ENCODE results near the gene ACAP3. TPM values are rescaled to one million over a fixed set of nuclear protein-coding genes. Genes with fewer than 3 reads are reported as not detected.

The ACAP3 gene
- total RNA-seq, 1 experiment from 2014 or later = 44.8 TPM

DNA sequence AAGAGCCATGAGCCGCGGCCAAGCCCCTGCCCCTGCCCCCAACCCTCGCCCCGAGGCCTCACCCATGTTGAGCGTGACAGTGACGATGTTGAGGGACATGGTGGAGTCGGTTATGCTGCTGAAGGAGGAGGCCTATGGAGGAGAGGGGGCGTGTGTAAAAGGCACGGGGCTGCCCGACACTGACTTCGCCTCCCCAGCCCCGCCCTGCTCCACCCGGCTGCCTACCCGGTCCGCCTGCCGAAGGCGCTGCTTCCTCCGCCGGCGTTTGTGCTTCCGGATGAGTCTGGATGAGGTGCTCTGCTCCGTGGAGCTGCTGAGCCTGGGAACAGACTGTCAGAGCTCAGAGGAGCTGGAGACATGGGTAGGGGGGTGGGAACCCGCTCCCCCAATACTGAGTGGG is 32.5 kb upstream of the ACAP3 start:
- Histone ChIP-seq H3K4me1 (replicated peaks) (peaks cover 20% of the 10 kb centered on the region), H3K36me3 (peaks cover 68% of the 10 kb centered on the region), H3K27ac (no peak overlapping the region), H3K27me3 (replicated peaks) (no peaks in the 10 kb centered on the region), H3K4me3 (no peak overlapping the region), H3K9me3 (replicated peaks) (no peaks in the 10 kb centered on the region)
- DNase-seq (ENCODE audit: low read depth in 1 of 2, low spot score in 2 of 2) = no peak

DNA sequence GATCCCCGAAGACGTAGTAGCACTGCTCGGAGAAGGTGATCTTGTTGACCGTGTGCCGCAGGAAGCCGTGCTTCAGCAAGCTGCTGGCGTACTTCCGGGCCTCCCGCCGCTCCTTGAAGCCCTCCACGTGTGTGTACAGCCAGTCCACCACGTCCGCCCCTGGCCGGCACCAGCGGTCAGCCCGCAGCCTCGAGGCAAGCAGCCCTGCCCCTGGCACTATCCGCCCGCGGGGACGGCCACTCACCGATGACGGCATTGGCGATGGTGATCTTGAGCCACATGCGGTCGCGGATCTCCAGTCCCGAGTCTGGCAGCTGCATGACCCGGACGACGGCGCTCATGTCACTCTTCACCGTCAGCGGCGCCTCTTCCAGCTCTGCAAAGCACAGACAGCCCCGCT is 30.5 kb upstream of the ACAP3 start:
- DNase-seq (ENCODE audit: low read depth in 1 of 2, low spot score in 2 of 2) = no peak
- H3K36me3 ChIP-seq = peaks cover 72% of the 10 kb centered on the region

DNA sequence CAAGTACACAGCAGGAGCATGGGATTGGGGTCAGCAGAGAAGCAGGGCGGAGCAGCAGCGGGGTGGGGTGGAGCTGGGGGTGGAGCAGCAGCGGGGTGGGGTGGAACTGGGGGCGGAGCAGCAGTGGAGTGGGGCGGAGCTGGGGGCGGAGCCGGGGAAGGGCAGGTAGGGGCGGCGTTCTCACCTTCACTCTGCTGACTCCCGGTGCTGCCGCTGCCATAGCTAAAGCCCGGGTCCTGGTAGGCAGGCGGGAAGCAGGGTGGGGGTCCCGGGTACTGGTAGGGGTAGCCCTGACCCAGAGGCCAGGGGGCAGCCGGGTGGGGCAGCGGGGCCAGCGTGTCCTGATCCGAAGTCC is 30.0 kb upstream of the ACAP3 start:
- Histone ChIP-seq H3K9me3 (replicated peaks) (no peaks in the 10 kb centered on the region), H3K36me3 (peaks cover 72% of the 10 kb centered on the region)
- DNase-seq (ENCODE audit: low read depth in 1 of 2, low spot score in 2 of 2) = no peak

More for the DNA sequence above, 30.5 kb upstream of the ACAP3 start:
- no peaks in the 10 kb centered on the region for H3K9me3 ChIP-seq (replicated peaks)
- H3K27me3 ChIP-seq (replicated peaks) = no peaks in the 10 kb centered on the region
- no peak overlapping the region for H3K4me3 ChIP-seq
- H3K4me1 ChIP-seq (replicated peaks) = peaks cover under 1% of the 10 kb centered on the region
- H3K27ac ChIP-seq = no peak overlapping the region

DNA sequence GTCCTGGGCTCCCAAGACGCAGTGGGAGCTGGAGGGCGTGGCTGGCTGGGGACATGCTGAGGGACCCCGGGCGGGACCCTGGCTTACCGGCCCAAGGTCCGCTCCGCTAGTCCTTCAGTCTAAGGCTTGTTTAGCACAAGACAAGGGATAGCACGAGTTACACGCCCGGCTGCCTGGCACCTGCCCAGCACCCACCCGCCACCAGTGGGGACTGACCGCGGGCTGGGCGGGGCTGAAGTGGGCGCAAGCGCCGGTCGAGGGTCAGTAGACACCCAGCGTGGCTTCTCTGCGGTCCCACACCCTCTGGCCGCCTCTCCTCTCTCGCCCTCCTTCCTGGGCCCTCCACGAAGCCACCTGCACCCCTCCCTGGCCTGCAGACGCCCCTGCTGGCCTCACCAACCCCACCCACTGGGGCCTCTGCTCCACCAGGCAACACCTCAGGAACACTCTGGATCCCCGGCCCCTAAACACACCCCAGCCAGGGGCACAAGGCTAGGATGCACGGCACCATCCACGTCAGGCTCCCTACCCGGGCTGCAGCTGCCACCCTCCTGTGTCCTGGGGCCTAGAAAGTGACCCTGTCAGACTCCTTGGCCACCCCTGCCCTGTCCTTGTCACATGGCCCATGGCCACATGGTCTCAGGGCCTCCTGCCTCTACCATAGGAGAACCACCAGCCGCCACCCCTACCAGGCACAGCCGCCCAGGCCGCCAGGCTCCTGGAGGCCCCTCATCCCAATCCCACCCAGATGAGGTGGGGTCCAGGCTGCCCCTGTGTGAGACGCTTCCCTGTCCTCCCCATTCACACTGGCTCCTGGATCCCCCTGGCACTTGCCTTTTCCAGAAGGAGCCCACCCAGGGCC is 29.4 kb upstream of the ACAP3 start:
- peaks cover 69% of the 10 kb centered on the region for H3K36me3 ChIP-seq
- DNase-seq (ENCODE audit: low read depth in 1 of 2, low spot score in 2 of 2) = no peak
- H3K27ac ChIP-seq = no peak overlapping the region
- no peaks in the 10 kb centered on the region for H3K4me1 ChIP-seq (replicated peaks)
- H3K9me3 ChIP-seq (replicated peaks) = no peaks in the 10 kb centered on the region
- no peak overlapping the region for H3K4me3 ChIP-seq
- H3K27me3 ChIP-seq (replicated peaks) = no peaks in the 10 kb centered on the region

More for the DNA sequence above, 30.0 kb upstream of the ACAP3 start:
- H3K27me3 ChIP-seq (replicated peaks) = no peaks in the 10 kb centered on the region
- H3K4me3 ChIP-seq = no peak overlapping the region
- H3K27ac ChIP-seq = no peak overlapping the region
- no peaks in the 10 kb centered on the region for H3K4me1 ChIP-seq (replicated peaks)

DNA sequence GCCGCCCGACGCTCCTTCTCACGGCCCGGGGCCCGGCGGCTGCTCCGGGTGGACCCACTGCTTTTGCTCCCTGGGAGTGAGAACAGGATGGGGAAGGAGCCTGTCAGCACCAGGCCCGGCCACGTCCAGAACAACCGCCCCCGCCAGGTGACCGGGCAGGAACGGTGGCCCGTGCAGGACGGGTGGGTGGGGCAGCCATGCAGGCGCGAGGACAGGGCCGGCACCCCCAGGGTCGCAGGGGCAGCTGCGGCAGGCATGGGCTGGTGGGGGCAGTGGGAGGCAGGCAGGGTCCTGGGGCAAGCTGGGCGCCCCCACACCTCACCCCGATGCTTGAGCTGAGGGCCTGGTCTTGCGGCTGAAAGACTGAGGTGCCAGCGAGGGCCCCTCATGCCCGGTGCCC is 28.7 kb upstream of the ACAP3 start:
- H3K27me3 ChIP-seq (replicated peaks) = no peaks in the 10 kb centered on the region
- H3K27ac ChIP-seq = no peak overlapping the region
- no peak overlapping the region for H3K4me3 ChIP-seq
- no peaks in the 10 kb centered on the region for H3K9me3 ChIP-seq (replicated peaks)
- DNase-seq (ENCODE audit: low read depth in 1 of 2, low spot score in 2 of 2) = no peak
- H3K36me3 ChIP-seq = peaks cover 62% of the 10 kb centered on the region
- H3K4me1 ChIP-seq (replicated peaks) = peaks cover 2% of the 10 kb centered on the region

DNA sequence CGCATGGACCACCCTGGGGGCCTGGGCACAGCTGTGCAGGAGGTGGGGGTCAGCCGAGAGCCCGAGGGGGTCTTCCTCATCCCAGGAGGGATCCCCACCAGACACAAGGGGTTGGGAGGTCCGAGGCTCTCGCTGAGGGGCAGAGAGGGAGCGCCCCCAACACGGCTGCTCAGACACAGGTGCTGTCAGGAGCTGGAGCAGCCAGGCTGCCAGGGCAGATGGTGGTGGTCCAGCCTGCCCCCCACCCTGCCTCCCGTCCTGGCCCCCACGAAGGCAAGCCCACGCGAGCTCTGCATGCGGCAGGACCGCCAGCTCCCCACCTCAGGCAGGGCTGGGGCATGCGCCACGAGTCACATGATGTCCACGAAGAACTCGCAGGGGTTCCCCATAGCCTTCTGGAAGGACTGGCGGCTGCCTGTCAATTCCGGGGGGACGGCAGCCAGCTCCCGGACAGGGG is 28.1 kb upstream of the ACAP3 start:
- Histone ChIP-seq H3K36me3 (peaks cover 56% of the 10 kb centered on the region), H3K27me3 (replicated peaks) (no peaks in the 10 kb centered on the region), H3K9me3 (replicated peaks) (no peaks in the 10 kb centered on the region), H3K4me1 (replicated peaks) (peaks cover 8% of the 10 kb centered on the region), H3K27ac (no peak overlapping the region), H3K4me3 (no peak overlapping the region)
- no peak for DNase-seq (ENCODE audit: low read depth in 1 of 2, low spot score in 2 of 2)

DNA sequence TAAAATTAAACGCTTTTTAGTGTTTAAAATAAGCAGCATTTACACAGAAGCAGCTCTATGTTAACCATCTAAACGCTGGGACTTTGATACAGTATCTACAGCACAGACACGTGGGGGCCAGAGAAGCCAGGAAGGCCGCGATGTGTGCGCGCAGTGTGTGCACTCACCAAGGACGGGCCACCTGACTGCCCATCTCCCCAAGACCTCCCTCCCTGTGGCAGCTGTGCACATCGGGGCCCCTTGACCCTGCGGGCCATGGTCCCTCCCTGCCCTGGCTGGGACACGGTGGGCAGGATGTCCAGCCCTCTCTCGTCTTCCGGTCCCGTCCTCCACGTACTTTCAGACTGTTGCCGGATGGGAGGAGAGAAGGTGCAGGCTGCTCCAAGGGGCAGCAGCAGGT is 27.6 kb upstream of the ACAP3 start:
- Histone ChIP-seq H3K4me3 (no peak overlapping the region), H3K36me3 (peaks cover 50% of the 10 kb centered on the region), H3K27me3 (replicated peaks) (no peaks in the 10 kb centered on the region), H3K9me3 (replicated peaks) (no peaks in the 10 kb centered on the region; the same call in 1 of the 2 replicates), H3K27ac (no peak overlapping the region), H3K4me1 (replicated peaks) (peaks cover 12% of the 10 kb centered on the region)
- no peak for DNase-seq (ENCODE audit: low read depth in 1 of 2, low spot score in 2 of 2)

DNA sequence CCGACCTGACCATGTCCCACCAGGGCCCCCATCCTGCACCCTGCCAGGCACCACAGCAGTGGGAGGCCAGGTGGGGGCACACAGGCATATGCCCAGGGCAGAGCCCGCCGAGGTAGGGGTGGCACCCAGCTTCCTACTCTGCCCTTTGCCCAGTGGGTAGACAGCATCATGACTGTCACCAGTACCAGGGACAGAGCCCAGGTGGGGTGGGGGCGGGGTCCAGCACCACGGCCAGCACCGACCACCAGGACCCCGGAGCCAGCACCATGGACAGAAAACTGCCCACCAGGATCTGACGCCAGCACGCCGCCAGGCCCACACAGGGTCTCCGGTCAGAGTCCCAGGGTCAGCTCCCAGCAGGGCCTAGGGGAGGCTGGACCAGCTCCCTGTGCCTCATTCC is 27.1 kb upstream of the ACAP3 start:
- H3K36me3 ChIP-seq = peaks cover 47% of the 10 kb centered on the region
- peaks cover 3% of the 10 kb centered on the region for H3K9me3 ChIP-seq (replicated peaks)
- no peak overlapping the region for H3K27ac ChIP-seq
- no peak overlapping the region for H3K4me3 ChIP-seq
- no peak for DNase-seq (ENCODE audit: low read depth in 1 of 2, low spot score in 2 of 2)
- H3K4me1 ChIP-seq (replicated peaks) = peaks cover 12% of the 10 kb centered on the region
- no peaks in the 10 kb centered on the region for H3K27me3 ChIP-seq (replicated peaks)

DNA sequence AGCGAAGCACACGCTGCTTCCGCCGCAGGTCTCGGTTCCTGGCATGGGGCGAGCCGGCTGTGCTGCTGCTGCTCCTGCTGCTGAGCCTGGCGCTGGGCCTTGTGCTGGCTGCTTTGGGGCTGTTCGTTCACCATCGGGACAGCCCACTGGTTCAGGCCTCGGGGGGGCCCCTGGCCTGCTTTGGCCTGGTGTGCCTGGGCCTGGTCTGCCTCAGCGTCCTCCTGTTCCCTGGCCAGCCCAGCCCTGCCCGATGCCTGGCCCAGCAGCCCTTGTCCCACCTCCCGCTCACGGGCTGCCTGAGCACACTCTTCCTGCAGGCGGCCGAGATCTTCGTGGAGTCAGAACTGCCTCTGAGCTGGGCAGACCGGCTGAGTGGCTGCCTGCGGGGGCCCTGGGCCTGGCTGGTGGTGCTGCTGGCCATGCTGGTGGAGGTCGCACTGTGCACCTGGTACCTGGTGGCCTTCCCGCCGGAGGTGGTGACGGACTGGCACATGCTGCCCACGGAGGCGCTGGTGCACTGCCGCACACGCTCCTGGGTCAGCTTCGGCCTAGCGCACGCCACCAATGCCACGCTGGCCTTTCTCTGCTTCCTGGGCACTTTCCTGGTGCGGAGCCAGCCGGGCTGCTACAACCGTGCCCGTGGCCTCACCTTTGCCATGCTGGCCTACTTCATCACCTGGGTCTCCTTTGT is 26.0 kb upstream of the ACAP3 start:
- H3K4me3 ChIP-seq = no peak overlapping the region
- no peak for DNase-seq (ENCODE audit: low read depth in 1 of 2, low spot score in 2 of 2)
- no peak overlapping the region for H3K27ac ChIP-seq
- peaks cover 46% of the 10 kb centered on the region for H3K36me3 ChIP-seq
- peaks cover 12% of the 10 kb centered on the region for H3K4me1 ChIP-seq (replicated peaks)
- no peaks in the 10 kb centered on the region for H3K27me3 ChIP-seq (replicated peaks)
- peaks cover 3% of the 10 kb centered on the region for H3K9me3 ChIP-seq (replicated peaks)

DNA sequence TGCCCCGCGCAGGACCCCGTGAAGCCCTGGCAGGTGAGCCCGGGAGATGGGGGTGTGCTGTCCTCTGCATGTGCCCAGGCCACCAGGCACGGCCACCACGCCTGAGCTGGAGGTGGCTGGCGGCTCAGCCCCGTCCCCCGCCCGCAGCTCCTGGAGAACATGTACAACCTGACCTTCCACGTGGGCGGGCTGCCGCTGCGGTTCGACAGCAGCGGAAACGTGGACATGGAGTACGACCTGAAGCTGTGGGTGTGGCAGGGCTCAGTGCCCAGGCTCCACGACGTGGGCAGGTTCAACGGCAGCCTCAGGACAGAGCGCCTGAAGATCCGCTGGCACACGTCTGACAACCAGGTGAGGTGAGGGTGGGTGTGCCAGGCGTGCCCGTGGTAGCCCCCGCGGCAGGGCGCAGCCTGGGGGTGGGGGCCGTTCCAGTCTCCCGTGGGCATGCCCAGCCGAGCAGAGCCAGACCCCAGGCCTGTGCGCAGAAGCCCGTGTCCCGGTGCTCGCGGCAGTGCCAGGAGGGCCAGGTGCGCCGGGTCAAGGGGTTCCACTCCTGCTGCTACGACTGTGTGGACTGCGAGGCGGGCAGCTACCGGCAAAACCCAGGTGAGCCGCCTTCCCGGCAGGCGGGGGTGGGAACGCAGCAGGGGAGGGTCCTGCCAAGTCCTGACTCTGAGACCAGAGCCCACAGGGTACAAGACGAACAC is 25.2 kb upstream of the ACAP3 start:
- Histone ChIP-seq H3K9me3 (replicated peaks) (peaks cover 3% of the 10 kb centered on the region), H3K4me1 (replicated peaks) (peaks cover 12% of the 10 kb centered on the region), H3K27ac (no peak overlapping the region), H3K27me3 (replicated peaks) (no peaks in the 10 kb centered on the region), H3K36me3 (peaks cover 47% of the 10 kb centered on the region), H3K4me3 (no peak overlapping the region)
- DNase-seq (ENCODE audit: low read depth in 1 of 2, low spot score in 2 of 2) = no peak

DNA sequence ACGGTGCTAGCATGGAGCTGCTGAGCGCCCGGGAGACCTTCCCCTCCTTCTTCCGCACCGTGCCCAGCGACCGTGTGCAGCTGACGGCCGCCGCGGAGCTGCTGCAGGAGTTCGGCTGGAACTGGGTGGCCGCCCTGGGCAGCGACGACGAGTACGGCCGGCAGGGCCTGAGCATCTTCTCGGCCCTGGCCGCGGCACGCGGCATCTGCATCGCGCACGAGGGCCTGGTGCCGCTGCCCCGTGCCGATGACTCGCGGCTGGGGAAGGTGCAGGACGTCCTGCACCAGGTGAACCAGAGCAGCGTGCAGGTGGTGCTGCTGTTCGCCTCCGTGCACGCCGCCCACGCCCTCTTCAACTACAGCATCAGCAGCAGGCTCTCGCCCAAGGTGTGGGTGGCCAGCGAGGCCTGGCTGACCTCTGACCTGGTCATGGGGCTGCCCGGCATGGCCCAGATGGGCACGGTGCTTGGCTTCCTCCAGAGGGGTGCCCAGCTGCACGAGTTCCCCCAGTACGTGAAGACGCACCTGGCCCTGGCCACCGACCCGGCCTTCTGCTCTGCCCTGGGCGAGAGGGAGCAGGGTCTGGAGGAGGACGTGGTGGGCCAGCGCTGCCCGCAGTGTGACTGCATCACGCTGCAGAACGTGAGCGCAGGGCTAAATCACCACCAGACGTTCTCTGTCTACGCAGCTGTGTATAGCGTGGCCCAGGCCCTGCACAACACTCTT is 24.5 kb upstream of the ACAP3 start:
- peaks cover 3% of the 10 kb centered on the region for H3K9me3 ChIP-seq (replicated peaks)
- H3K36me3 ChIP-seq = peaks cover 48% of the 10 kb centered on the region
- DNase-seq (ENCODE audit: low read depth in 1 of 2, low spot score in 2 of 2) = no peak
- no peak overlapping the region for H3K27ac ChIP-seq
- H3K4me3 ChIP-seq = no peak overlapping the region
- peaks cover 12% of the 10 kb centered on the region for H3K4me1 ChIP-seq (replicated peaks)
- H3K27me3 ChIP-seq (replicated peaks) = no peaks in the 10 kb centered on the region

DNA sequence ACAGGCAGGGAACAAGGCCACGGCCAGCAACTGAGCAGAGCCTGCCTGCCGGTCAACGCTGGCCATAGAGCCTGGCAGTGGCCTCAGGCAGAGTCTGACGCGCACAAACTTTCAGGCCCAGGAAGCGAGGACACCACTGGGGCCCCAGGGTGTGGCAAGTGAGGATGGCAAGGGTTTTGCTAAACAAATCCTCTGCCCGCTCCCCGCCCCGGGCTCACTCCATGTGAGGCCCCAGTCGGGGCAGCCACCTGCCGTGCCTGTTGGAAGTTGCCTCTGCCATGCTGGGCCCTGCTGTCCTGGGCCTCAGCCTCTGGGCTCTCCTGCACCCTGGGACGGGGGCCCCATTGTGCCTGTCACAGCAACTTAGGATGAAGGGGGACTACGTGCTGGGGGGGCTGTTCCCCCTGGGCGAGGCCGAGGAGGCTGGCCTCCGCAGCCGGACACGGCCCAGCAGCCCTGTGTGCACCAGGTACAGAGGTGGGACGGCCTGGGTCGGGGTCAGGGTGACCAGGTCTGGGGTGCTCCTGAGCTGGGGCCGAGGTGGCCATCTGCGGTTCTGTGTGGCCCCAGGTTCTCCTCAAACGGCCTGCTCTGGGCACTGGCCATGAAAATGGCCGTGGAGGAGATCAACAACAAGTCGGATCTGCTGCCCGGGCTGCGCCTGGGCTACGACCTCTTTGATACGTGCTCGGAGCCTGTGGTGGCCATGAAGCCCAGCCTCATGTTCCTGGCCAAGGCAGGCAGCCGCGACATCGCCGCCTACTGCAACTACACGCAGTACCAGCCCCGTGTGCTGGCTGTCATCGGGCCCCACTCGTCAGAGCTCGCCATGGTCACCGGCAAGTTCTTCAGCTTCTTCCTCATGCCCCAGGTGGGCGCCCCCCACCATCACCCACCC is 23.6 kb upstream of the ACAP3 start, which contains the start of gene TAS1R3:
Gene TAS1R3 (plus strand): TSS at position 213 of the 898 bp plus-strand sequence. CDS start 66 bp downstream, at position 279.
- Histone ChIP-seq H3K4me1 (replicated peaks) (peaks cover 12% of the 10 kb centered on the region), H3K27me3 (replicated peaks) (no peaks in the 10 kb centered on the region), H3K36me3 (peaks cover 46% of the 10 kb centered on the region), H3K9me3 (replicated peaks) (peaks cover 3% of the 10 kb centered on the region), H3K27ac (no peak within 1 kb of the TSS), H3K4me3 (no peak within 1 kb of the TSS)
- no peak for DNase-seq (ENCODE audit: low read depth in 1 of 2, low spot score in 2 of 2)
